K562 (cell line): ENCODE measurements around the gene RFLNA. TPM values are rescaled to one million over a fixed set of nuclear protein-coding genes. Genes with fewer than 3 reads are reported as not detected.

Experiments used
- NUFIP1 ChIP-seq: fragments of 450-650 bp; IDR thresholded peaks from 2 replicates; pipeline ENCODE4 v1.6.1; 2018; ENCODE audit not compliant: partially characterized antibody
- PHF20 ChIP-seq: fragments of 450-650 bp; IDR thresholded peaks from 2 replicates; pipeline ENCODE4 v1.6.1; 2018; ENCODE audit not compliant: partially characterized antibody
- TAL1 ChIP-seq: fragments of 450-650 bp; IDR thresholded peaks from 2 replicates; pipeline ENCODE4 v1.6.1; 2016; ENCODE audit warnings: mild to moderate bottlenecking
- ZNF408 ChIP-seq: fragments of 250-450 bp; sonication (Bioruptor Pico); IDR thresholded peaks from 2 replicates; pipeline ENCODE4 v1.4.0; 2020; ENCODE audit warnings: low read depth, mild to moderate bottlenecking, moderate library complexity
- polyA plus RNA-seq, 8 experiments: library from polyadenylated mRNA; depleted of rRNA in 4 of 8; stranded (reverse) in 5 of 8; unstranded in 3 of 8; fragments of >200 nt; fragmentation: Nextera tagmentation in 2 of 8; fragmentation: Illumina TruSeq in 1 of 8; extraction: Ambion mirVana in 2 of 8; extraction: Trizol in 1 of 8; gene quantifications; 2 replicates each; pipeline versions ENCODE4 v1.2.1 to v1.2.3, GENCODE V29; 2011 to 2014; ENCODE audit warnings: inconsistent platforms in 1 of 8, missing spikeins in 1 of 8
- total RNA-seq, 7 experiments: library from RNA; depleted of rRNA in 6 of 7; stranded (reverse); fragments of >200 nt in 6 of 7; fragmentation: Illumina TruSeq in 2 of 7; extraction: Trizol in 2 of 7; gene quantifications; 2 replicates each; pipeline versions ENCODE4 v1.2.1 to v1.2.3, GENCODE V29; 2011 to 2021; ENCODE audit warnings: low replicate concordance in 1 of 7
- TF ChIP-seq, protein P1 (sequence below): sonication (generic); formaldehyde crosslinking; IDR thresholded peaks from 2 replicates; pipeline ENCODE4 v1.8.0; 2023; ENCODE audit warnings: missing genetic modification reagents, mild to moderate bottlenecking, borderline replicate concordance

RFLNA gene
- total and polyA plus RNA-seq, 9 of the 15 experiments (the other 6 are each of a cell fraction or from before 2014, with no cell fraction given): not detected

DNA sequence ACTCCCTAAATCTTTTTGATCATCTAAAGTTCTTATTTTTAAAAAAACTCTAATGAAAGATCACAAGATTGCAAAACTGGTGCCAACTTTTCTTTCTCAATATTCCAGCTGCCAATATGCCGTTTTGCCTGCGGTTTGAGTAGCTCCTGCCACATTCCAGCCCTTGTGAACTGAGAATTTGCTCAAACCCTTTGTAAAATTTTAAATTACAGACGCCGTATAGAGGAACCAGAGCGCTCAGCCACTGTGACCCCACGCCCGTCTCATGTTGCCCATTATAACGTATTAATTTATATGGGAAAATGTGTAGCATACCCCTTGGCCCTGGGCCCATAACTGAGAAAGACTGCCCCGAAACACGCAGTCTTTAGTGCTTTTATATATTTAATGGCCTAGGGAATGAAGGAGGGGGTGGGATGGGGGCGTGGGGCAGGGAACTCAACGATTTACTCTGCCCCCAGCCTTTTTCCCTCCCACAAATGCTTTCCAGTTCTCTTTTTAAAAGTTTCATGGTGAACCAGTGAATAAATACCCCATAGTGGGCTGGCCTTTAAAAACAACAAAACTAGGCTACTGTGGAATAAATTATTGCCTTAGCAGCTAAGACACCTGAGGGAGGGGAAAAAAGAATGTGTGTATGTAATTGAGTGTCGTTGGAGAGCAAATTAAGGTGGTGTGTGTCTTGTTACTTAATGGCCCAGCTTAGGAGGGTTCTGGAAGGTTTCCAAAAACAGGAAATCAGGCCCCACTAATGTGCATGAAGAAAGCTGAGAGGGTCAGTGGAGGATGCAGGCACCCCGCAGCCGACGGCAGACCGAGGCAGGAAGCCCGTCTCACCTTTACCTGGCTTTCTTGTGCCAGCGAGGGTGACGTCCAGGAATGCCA lies 45.7 kb upstream of the RFLNA start (continued):
- TF ChIP-seq, protein P1, sequence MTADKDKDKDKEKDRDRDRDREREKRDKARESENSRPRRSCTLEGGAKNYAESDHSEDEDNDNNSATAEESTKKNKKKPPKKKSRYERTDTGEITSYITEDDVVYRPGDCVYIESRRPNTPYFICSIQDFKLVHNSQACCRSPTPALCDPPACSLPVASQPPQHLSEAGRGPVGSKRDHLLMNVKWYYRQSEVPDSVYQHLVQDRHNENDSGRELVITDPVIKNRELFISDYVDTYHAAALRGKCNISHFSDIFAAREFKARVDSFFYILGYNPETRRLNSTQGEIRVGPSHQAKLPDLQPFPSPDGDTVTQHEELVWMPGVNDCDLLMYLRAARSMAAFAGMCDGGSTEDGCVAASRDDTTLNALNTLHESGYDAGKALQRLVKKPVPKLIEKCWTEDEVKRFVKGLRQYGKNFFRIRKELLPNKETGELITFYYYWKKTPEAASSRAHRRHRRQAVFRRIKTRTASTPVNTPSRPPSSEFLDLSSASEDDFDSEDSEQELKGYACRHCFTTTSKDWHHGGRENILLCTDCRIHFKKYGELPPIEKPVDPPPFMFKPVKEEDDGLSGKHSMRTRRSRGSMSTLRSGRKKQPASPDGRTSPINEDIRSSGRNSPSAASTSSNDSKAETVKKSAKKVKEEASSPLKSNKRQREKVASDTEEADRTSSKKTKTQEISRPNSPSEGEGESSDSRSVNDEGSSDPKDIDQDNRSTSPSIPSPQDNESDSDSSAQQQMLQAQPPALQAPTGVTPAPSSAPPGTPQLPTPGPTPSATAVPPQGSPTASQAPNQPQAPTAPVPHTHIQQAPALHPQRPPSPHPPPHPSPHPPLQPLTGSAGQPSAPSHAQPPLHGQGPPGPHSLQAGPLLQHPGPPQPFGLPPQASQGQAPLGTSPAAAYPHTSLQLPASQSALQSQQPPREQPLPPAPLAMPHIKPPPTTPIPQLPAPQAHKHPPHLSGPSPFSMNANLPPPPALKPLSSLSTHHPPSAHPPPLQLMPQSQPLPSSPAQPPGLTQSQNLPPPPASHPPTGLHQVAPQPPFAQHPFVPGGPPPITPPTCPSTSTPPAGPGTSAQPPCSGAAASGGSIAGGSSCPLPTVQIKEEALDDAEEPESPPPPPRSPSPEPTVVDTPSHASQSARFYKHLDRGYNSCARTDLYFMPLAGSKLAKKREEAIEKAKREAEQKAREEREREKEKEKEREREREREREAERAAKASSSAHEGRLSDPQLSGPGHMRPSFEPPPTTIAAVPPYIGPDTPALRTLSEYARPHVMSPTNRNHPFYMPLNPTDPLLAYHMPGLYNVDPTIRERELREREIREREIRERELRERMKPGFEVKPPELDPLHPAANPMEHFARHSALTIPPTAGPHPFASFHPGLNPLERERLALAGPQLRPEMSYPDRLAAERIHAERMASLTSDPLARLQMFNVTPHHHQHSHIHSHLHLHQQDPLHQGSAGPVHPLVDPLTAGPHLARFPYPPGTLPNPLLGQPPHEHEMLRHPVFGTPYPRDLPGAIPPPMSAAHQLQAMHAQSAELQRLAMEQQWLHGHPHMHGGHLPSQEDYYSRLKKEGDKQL: no peak
- TF ChIP-seq ZNF408 (CRISPR knock-in tag) (no peak), PHF20 (no peak), TAL1 (no peak), NUFIP1 (no peak)
